ENCODE data around the gene LDAF1.

LDAF1 gene

GRCh38 chr16:21222495-21223337 is 64.2 kb downstream of the LDAF1 start:
- H3K4me3 ChIP-seq (ENCODE audit: low read length), result no peak overlapping the region
- no peak for DNase-seq (ENCODE audit: low read depth)
- no peak for TF ChIP-seq CTCF (IDR thresholded peaks at IDR 0.05; ENCODE audit: insufficient read depth, low read depth, low read length, missing control alignments)

- H3K4me3 ChIP-seq (ENCODE audit: low read length), result no peak overlapping the region
- no peak for TF ChIP-seq CTCF (IDR thresholded peaks at IDR 0.05; ENCODE audit: insufficient read depth, low read depth, low read length, missing control alignments)
- DNase-seq (ENCODE audit: low read depth), result no peak
Observed at GRCh38 chr16:21223787-21224186, 65.3 kb downstream of the LDAF1 start.

- no peak for TF ChIP-seq CTCF (IDR thresholded peaks at IDR 0.05; ENCODE audit: insufficient read depth, low read depth, low read length, missing control alignments)
- no peak overlapping the region for H3K4me3 ChIP-seq (ENCODE audit: low read length)
- no peak for DNase-seq (ENCODE audit: low read depth)
Observed at GRCh38 chr16:21224800-21225199, 66.3 kb downstream of the LDAF1 start.

- no peak overlapping the region for H3K4me3 ChIP-seq (ENCODE audit: low read length)
- DNase-seq (ENCODE audit: low read depth), result no peak
- no peak for TF ChIP-seq CTCF (IDR thresholded peaks at IDR 0.05; ENCODE audit: insufficient read depth, low read depth, low read length, missing control alignments)
Observed at GRCh38 chr16:21226749-21227148, 68.3 kb downstream of the LDAF1 start.

- TF ChIP-seq CTCF (IDR thresholded peaks at IDR 0.05; ENCODE audit: insufficient read depth, low read depth, low read length, missing control alignments), result no peak
- no peak overlapping the region for H3K4me3 ChIP-seq (ENCODE audit: low read length)
- no peak for DNase-seq (ENCODE audit: low read depth)
Observed at GRCh38 chr16:21227866-21228265, 69.4 kb downstream of the LDAF1 start.

- no peak overlapping the region for H3K4me3 ChIP-seq (ENCODE audit: low read length)
- no peak for DNase-seq (ENCODE audit: low read depth)
- no peak for TF ChIP-seq CTCF (IDR thresholded peaks at IDR 0.05; ENCODE audit: insufficient read depth, low read depth, low read length, missing control alignments)
Observed at GRCh38 chr16:21228361-21228872, 69.9 kb downstream of the LDAF1 start.
